Measurements from ENCODE around the gene ZFPM1.

DNA sequence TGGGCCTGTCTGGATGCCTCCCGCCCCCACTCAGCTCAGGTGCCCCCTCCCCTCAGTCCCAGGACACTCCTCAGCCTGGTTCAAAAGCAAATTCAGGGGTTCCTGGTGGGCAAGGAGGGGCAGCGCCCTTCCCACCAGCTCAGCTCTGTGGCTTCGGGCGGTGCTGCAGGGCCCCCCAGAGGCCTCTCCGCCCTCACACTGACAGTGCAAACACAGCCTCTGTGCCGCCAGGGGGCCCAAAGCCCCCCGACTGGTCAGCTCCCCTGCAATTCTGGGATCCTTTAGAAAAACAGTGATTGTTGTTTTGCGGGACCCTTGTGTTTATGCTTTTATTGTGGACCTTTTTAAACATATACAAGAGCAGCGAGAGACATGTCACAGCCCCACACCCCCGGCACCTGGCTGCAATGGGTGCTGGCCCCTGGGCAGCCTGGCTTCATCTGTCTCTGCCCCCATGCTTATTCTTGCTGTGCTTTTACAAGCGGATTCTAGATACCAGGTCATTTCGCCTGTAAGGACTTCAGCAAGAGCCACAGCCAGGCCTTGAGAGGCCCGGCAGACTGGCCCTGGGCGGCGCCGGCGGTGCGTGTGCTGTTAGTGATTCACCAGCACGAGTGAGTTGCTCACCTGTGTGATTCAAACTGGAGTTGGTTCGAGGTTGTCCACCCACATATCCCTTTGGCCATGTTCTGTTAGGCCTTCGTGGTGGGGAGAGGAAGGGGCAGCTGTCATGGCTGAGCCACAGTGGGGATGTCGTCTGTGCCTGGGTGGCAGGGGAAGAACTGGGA lies 49.1 kb upstream of the ZFPM1 start:
- TF ChIP-seq, protein P1, sequence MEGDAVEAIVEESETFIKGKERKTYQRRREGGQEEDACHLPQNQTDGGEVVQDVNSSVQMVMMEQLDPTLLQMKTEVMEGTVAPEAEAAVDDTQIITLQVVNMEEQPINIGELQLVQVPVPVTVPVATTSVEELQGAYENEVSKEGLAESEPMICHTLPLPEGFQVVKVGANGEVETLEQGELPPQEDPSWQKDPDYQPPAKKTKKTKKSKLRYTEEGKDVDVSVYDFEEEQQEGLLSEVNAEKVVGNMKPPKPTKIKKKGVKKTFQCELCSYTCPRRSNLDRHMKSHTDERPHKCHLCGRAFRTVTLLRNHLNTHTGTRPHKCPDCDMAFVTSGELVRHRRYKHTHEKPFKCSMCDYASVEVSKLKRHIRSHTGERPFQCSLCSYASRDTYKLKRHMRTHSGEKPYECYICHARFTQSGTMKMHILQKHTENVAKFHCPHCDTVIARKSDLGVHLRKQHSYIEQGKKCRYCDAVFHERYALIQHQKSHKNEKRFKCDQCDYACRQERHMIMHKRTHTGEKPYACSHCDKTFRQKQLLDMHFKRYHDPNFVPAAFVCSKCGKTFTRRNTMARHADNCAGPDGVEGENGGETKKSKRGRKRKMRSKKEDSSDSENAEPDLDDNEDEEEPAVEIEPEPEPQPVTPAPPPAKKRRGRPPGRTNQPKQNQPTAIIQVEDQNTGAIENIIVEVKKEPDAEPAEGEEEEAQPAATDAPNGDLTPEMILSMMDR (IDR thresholded peaks at IDR 0.05), result no peak
- TF ChIP-seq POLR2A (IDR thresholded peaks at IDR 0.05), result no peak
- no peak for TF ChIP-seq POLR2AphosphoS5 (IDR thresholded peaks at IDR 0.05)
- TF ChIP-seq EP300 (IDR thresholded peaks at IDR 0.05), result no peak
